Activated T-helper 2 cell treated with anti-CD3 and anti-CD28 coated beads, Interferon-gamma antibody, Interleukin-2, Interleukin-4, amounts not matched to agents 10 μg/mL and 5 μg/mL and 100 μg/mL, durations not matched to agents 14 hours and 24 hours and 36 hours (primary cell): Measurements from ENCODE around the gene CRNKL1. TPM values are rescaled to one million over a fixed set of nuclear protein-coding genes. Genes with fewer than 3 reads are reported as not detected.

Experiments
- DNase-seq: peaks from one replicate; pipeline ENCODE4 v3.0.0; 2021; ENCODE audit warnings: low spot score
- H3K27ac Mint-ChIP-seq: one replicate; pipeline ENCODE4 v1.8.0; 2021; ENCODE audit warnings: mixed read lengths
- H3K27me3 Mint-ChIP-seq: one replicate; pipeline ENCODE4 v1.8.0; 2021; ENCODE audit warnings: low read depth, mixed read lengths
- H3K36me3 Mint-ChIP-seq: one replicate; pipeline ENCODE4 v1.8.0; 2021; ENCODE audit warnings: low read depth, mixed read lengths
- H3K4me1 Mint-ChIP-seq: one replicate; pipeline ENCODE4 v1.8.0; 2021; ENCODE audit warnings: low read depth, mixed read lengths
- H3K4me3 Mint-ChIP-seq: one replicate; pipeline ENCODE4 v1.8.0; 2021; ENCODE audit warnings: low read depth, mild to moderate bottlenecking, moderate library complexity, mixed read lengths
- H3K9me3 Mint-ChIP-seq: one replicate; pipeline ENCODE4 v1.8.0; 2021; ENCODE audit warnings: mixed read lengths
- intact Hi-C: fragments of 100-400 bp; cut with micrococcal nuclease; formaldehyde crosslinking; loops from one replicate; pipeline ENCODE4 v1.15.1; 2023
- total RNA-seq: library from RNA; stranded (reverse); gene quantifications from 2 replicates; pipeline ENCODE4 v1.2.3, GENCODE V29; 2022

The CRNKL1 gene
- total RNA-seq, 1 donor from 2014 or later, result 20.1 TPM

DNA sequence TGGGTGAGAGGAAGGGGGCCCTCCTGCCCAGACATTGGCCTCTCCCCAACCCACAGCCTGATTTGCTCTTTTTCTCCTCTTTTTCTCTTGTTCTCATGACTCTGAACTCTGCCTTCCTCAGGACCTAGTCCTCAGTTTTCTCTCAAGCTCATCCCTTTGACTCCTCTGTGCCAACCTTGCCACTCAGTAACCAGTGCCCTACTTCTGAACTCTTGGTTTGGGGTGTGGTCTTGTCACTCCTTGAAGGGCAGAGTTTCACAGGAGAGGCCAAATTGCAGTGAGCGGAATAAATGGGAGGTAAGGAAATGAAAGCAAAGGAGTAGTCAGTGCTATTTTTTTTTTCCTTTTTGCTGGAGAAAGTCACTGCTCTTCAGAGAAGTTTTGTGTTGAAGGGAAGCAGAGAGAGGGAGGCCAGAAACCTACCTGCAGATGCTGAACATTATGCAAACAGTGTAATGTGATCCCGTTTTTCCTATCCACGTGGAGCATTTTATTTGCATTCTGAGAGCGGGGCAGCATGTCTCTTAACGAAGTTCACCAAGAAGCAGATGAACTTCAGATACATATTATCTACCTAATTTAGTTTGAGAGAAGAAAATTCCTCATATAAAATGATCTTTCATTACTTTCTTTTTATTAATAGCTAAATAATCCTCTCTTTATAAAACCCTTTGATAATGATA, 27.0 kb upstream of the CRNKL1 start:
- Mint-ChIP-seq H3K27ac (no peak overlapping the region), H3K4me3 (no peak overlapping the region), H3K9me3 (no peaks in the 10 kb centered on the region), H3K27me3 (peaks cover 20% of the 10 kb centered on the region), H3K36me3 (no peaks in the 10 kb centered on the region), H3K4me1 (peaks cover 2% of the 10 kb centered on the region)
- DNase-seq, result no peak
- intact Hi-C loops, result no loop called here

DNA sequence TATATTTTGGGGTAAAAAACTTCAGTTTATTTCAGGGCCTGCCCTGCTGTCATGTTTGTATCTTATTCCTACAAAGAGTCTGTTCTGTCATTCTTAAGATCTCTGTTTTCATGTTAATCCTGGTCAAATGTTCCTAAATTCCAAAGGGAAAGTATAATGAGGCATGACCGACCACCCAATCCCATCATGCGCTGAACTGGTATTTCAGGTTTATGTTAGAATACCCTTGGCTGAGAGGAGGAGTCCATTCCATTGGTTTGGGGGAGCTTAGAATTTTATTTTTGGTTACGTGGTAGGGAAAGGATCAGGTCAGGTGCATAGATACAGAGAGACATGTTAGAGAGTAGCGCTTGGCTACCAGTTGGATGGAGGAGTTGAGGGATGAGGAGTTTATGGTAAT, 25.8 kb upstream of the CRNKL1 start:
- no peaks in the 10 kb centered on the region for H3K4me1 Mint-ChIP-seq
- peaks cover 20% of the 10 kb centered on the region for H3K27me3 Mint-ChIP-seq
- intact Hi-C loops, result no loop called here
- H3K4me3 Mint-ChIP-seq, result no peak overlapping the region
- DNase-seq, result no peak
- H3K9me3 Mint-ChIP-seq, result no peaks in the 10 kb centered on the region
- no peaks in the 10 kb centered on the region for H3K36me3 Mint-ChIP-seq
- no peak overlapping the region for H3K27ac Mint-ChIP-seq

GRCh38 chr20:20076297-20077065, 24.2 kb upstream of the CRNKL1 start:
- intact Hi-C loops, result no loop called here
- no peak for DNase-seq
- H3K27me3 Mint-ChIP-seq, result peaks cover 16% of the 10 kb centered on the region
- H3K4me1 Mint-ChIP-seq, result no peaks in the 10 kb centered on the region
- no peaks in the 10 kb centered on the region for H3K9me3 Mint-ChIP-seq
- no peak overlapping the region for H3K27ac Mint-ChIP-seq
- no peaks in the 10 kb centered on the region for H3K36me3 Mint-ChIP-seq
- H3K4me3 Mint-ChIP-seq, result no peak overlapping the region

DNA sequence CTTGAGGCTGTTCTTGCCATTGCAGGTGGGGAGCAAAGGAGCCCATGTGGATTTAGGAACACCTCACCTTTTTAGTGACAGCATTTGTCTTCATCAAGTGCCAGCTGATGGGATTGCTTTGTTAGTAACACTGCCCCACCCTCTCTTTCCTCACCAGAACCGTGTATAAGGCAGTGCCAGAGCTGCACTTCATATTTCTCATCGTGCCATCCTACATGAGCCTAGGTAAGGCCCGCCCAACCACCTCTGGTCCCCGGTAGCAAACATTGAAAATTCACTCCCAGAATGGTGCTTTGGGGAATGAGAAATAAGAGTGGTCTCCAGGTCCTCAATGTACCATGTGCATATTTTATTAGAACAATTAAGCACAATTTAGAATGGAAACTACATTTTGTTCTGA, 22.8 kb upstream of the CRNKL1 start:
- H3K36me3 Mint-ChIP-seq, result no peaks in the 10 kb centered on the region
- intact Hi-C loops, result no loop called here
- no peaks in the 10 kb centered on the region for H3K9me3 Mint-ChIP-seq
- no peak for DNase-seq
- H3K27me3 Mint-ChIP-seq, result peaks cover 15% of the 10 kb centered on the region
- H3K4me3 Mint-ChIP-seq, result no peak overlapping the region
- no peaks in the 10 kb centered on the region for H3K4me1 Mint-ChIP-seq
- H3K27ac Mint-ChIP-seq, result no peak overlapping the region

GRCh38 chr20:20073801-20074371, 21.6 kb upstream of the CRNKL1 start:
- intact Hi-C loops, result no loop called here
- peaks cover 12% of the 10 kb centered on the region for H3K27me3 Mint-ChIP-seq
- DNase-seq, result no peak
- no peaks in the 10 kb centered on the region for H3K4me1 Mint-ChIP-seq
- H3K36me3 Mint-ChIP-seq, result no peaks in the 10 kb centered on the region
- no peak overlapping the region for H3K4me3 Mint-ChIP-seq
- no peak overlapping the region for H3K27ac Mint-ChIP-seq
- no peaks in the 10 kb centered on the region for H3K9me3 Mint-ChIP-seq

- H3K27me3 Mint-ChIP-seq, result no peaks in the 10 kb centered on the region
- no peaks in the 10 kb centered on the region for H3K4me1 Mint-ChIP-seq
- H3K9me3 Mint-ChIP-seq, result no peaks in the 10 kb centered on the region
- H3K36me3 Mint-ChIP-seq, result no peaks in the 10 kb centered on the region
- no peak overlapping the region for H3K4me3 Mint-ChIP-seq
- no peak overlapping the region for H3K27ac Mint-ChIP-seq
- intact Hi-C loops, result no loop called here
- no peak for DNase-seq
Observed at GRCh38 chr20:20070871-20071726, 18.8 kb upstream of the CRNKL1 start.

DNA sequence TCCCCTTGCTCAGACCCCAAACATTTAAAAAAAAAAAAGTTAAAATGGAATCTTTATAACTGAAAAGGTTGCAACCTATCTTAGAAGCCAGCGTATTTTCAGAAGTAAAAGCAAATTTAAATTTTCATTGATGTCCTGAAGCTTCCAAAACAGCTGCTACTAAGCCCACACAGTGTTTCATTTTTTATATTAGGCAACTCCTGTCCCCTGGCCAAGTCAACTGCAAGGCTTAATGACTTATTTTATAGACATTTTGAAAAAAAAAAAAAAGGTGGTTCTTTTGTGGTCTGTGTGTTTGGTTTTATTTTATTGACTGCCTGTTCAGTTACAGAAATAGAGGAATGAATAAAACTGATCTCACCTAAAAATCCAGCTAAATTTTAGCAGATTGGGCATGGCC, 13.1 kb upstream of the CRNKL1 start:
- no peak for DNase-seq
- Mint-ChIP-seq H3K4me3 (no peak overlapping the region), H3K27ac (no peak overlapping the region), H3K27me3 (peaks cover 20% of the 10 kb centered on the region), H3K9me3 (no peaks in the 10 kb centered on the region), H3K36me3 (no peaks in the 10 kb centered on the region), H3K4me1 (no peaks in the 10 kb centered on the region)
- intact Hi-C loops, result no loop called here

- DNase-seq, result no peak
- intact Hi-C loops, result loop anchor here (5.0 kb wide), 1 partner anchor 137 kb away; no protein-coding TSS in a partner anchor
- Mint-ChIP-seq H3K4me3 (no peak overlapping the region), H3K27ac (no peak overlapping the region), H3K27me3 (peaks cover 21% of the 10 kb centered on the region), H3K36me3 (no peaks in the 10 kb centered on the region), H3K9me3 (no peaks in the 10 kb centered on the region), H3K4me1 (no peaks in the 10 kb centered on the region)
Observed at GRCh38 chr20:20063941-20064702, 11.9 kb upstream of the CRNKL1 start.

DNA sequence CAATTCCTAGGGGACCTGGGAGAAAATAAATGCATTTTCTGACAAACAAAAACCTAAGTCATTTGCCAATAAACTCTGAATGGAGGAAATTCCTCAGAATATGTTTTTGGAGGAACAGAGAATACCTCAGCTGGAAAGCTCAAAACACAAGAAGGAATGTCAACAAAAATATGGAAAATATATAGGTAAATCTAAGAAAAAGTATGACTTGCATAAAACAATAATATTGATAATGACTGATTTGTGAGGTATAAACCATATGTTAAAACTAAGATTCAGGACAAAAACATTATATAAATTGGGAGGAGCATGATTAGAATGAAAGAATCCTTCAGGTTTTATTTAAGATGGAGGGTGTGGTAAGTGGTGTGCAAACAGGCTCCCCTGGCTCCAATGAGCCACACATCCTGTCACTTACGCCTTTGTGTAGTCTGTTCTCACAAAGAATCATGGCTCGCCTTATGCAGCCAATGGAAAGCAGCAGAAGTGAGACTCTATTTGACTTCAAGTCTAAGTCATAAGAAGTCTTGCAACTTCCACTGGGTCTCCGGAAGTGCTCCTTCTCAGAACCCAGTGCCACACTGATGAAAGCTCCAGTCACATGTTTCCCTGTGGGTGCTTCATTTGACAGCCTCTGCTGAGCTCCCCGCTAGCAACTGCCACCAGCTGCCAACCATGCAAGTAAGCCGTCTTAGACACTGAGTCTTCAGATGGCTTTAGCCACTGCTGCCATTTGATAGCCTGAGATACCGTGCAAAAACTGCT, 8.2 kb upstream of the CRNKL1 start:
- Mint-ChIP-seq H3K27me3 (peaks cover 24% of the 10 kb centered on the region), H3K4me1 (no peaks in the 10 kb centered on the region), H3K9me3 (no peaks in the 10 kb centered on the region), H3K4me3 (no peak overlapping the region), H3K36me3 (no peaks in the 10 kb centered on the region), H3K27ac (no peak overlapping the region)
- no peak for DNase-seq
- intact Hi-C loops, result loop anchor here (5.0 kb wide), 1 partner anchor 133 kb away; no protein-coding TSS in a partner anchor

DNA sequence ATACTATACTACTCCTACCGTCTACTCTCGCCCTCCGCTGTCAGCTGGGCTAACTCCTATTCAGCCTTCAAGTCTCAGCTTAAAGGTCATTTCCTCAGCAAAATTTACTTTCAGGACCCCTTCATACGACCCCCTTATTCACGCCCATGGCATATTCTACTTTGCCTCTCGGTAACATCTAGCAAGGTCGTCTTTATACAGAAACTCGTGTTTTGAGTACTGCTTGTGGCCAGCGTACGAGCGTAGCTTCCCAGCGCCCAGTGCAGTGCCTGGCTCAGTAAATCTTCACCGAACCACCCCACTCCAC, 546 bp downstream of the CRNKL1 start:
- Mint-ChIP-seq H3K9me3 (no peaks in the 10 kb centered on the region), H3K36me3 (peaks cover 32% of the 10 kb centered on the region), H3K4me1 (peaks cover 9% of the 10 kb centered on the region), H3K27me3 (peaks cover 4% of the 10 kb centered on the region), H3K27ac (peak overlapping the region; percentile 90), H3K4me3 (peak overlapping the region; percentile 96)
- intact Hi-C loops, result loop anchor here (1.0 to 10.0 kb wide), 3 partner anchors 34 to 1257 kb away; partner anchors contain the start of gene NAA20
- no peak for DNase-seq

DNA sequence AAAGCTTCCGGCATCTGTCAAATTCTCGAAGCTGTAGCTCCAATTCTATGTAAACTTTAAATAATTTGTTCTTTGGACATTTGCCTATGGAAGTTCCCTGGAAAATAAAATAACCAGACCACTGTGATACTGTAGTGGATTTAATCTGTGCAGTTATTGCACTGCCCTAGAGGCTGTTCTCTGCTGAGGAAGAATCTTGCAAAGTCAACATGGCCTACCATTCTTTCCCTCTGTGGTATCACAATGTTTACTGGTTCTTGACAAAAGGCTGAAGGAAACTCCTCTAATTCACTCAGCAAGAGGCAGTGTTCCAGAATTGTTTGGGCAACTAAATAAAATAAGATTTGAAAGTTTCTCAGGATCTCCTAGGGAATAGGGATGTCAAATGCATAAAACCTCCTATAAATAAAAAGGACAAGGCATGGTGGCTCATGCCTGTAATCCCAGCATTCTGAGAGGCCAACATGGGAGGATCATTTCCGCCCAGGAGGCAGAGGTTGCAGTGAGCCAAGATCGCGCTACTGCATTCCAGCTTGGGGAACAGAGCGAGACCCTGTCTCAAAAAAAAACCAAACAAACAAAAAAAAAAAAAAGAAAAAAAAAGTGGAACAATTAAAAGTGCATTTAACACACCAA, 12.4 kb downstream of the CRNKL1 start:
- Mint-ChIP-seq H3K36me3 (peaks cover 82% of the 10 kb centered on the region), H3K4me3 (no peak overlapping the region), H3K27me3 (no peaks in the 10 kb centered on the region)

More for the DNA sequence above, 12.4 kb downstream of the CRNKL1 start:
- DNase-seq, result no peak
- Mint-ChIP-seq H3K9me3 (no peaks in the 10 kb centered on the region), H3K4me1 (no peaks in the 10 kb centered on the region), H3K27ac (no peak overlapping the region)
- intact Hi-C loops, result no loop called here
